HG03095 (cell line): Measurements from ENCODE around the gene RBMS3.
"Not testable (repeated sequence)": the region's sequence is repeated elsewhere in the genome, so short reads cannot be mapped to it uniquely, and the experiment has no call there.

ENCODE experiments used
- ATAC-seq: cut with Tn5 transposase; IDR thresholded peaks from one replicate; pipeline ENCODE4 v1.9.1; 2021; ENCODE audit warnings: moderate library complexity; ENCODE audit not compliant: unreplicated experiment

Gene RBMS3

GRCh38 chr3:30044515-30044914 is 763.6 kb downstream of the RBMS3 start:
- no peak for ATAC-seq

GRCh38 chr3:30048431-30048830 is 767.6 kb downstream of the RBMS3 start:
- no peak for ATAC-seq

- not testable (repeated sequence) for ATAC-seq
Observed at GRCh38 chr3:30050116-30050515, 769.2 kb downstream of the RBMS3 start.

- ATAC-seq = no peak
Observed at GRCh38 chr3:30059240-30059639, 778.4 kb downstream of the RBMS3 start.
